Prostate gland (tissue), 2 donors: Measurements from ENCODE around the gene TYK2. TPM values are rescaled to one million over a fixed set of nuclear protein-coding genes. Genes with fewer than 3 reads are reported as not detected.
A peak's percentile ranks its signal among the peaks of the same experiment; 100 is the strongest.
"Not testable (repeated sequence)": the region's sequence is repeated elsewhere in the genome, so short reads cannot be mapped to it uniquely, and the experiment has no call there.

ENCODE experiments used
- DNase-seq: peaks from one replicate; pipeline ENCODE4 v3.0.0-alpha.2; 2019; ENCODE audit warnings: low spot score
- H3K27ac ChIP-seq, 2 donors: fragments of 200-600 bp; sonication (generic); 2 replicates each; pipeline ENCODE4 v1.5.1; 2017 to 2019
- H3K27me3 ChIP-seq: fragments of 200-600 bp; sonication (generic); replicated peaks from 2 replicates; pipeline ENCODE4 v1.5.1; 2019; ENCODE audit not compliant: insufficient read depth
- H3K36me3 ChIP-seq, 2 donors: fragments of 200-600 bp; sonication (generic); 1 replicate in 1 of 2; 2 replicates in 1 of 2; pipeline versions ENCODE4 v1.5.1 to v1.8.1; 2017 to 2019
- H3K4me1 ChIP-seq: fragments of 200-600 bp; sonication (generic); replicated peaks from 2 replicates; pipeline ENCODE4 v1.5.1; 2019
- H3K4me3 ChIP-seq, 2 donors: fragments of 200-600 bp; sonication (generic); 2 replicates each; pipeline ENCODE4 v1.5.1; 2017 to 2019
- H3K9me3 ChIP-seq: fragments of 200-600 bp; sonication (generic); 2 replicates; pipeline ENCODE4 v1.5.1; 2017
- POLR2A ChIP-seq: fragments of 450-650 bp; IDR thresholded peaks from one replicate; pipeline ENCODE4 v1.6.1; 2016; ENCODE audit warnings: antibody characterized with exemption, mild to moderate bottlenecking
- POLR2AphosphoS5 ChIP-seq: sonication (generic); formaldehyde crosslinking; IDR thresholded peaks from one replicate; pipeline ENCODE4 v1.6.1; 2017; ENCODE audit warnings: antibody characterized with exemption
- WGBS: methylation state at CpG from one replicate; pipeline ENCODE4 v1.1.5; 2018; 5-methylcytosine and 5-hydroxymethylcytosine counted together
- intact Hi-C: fragments of 100-400 bp; cut with DNase I; formaldehyde crosslinking; loops from one replicate; pipeline ENCODE4 v1.14.2; 2022
- total RNA-seq, 2 donors: library from RNA; depleted of rRNA; stranded (reverse); fragments of >200 nt; gene quantifications; one replicate each; pipeline ENCODE4 v1.1.0, GENCODE V29; 2016
- TF ChIP-seq, protein P1 (sequence below), 4 experiments: fragments of 200-600 bp in 2 of 4; fragments of 450-650 bp in 2 of 4; sonication (generic) in 2 of 4; IDR thresholded peaks; 1 replicate in 3 of 4; 2 replicates in 1 of 4; pipeline ENCODE4 v1.5.1; 2016 to 2019; ENCODE audit warnings: antibody characterized with exemption in 4 of 4, mild to moderate bottlenecking in 2 of 4, moderate library complexity in 2 of 4

The TYK2 gene
- total RNA-seq, 2 donors from 2014 or later: 90.8 to 161 TPM

DNA sequence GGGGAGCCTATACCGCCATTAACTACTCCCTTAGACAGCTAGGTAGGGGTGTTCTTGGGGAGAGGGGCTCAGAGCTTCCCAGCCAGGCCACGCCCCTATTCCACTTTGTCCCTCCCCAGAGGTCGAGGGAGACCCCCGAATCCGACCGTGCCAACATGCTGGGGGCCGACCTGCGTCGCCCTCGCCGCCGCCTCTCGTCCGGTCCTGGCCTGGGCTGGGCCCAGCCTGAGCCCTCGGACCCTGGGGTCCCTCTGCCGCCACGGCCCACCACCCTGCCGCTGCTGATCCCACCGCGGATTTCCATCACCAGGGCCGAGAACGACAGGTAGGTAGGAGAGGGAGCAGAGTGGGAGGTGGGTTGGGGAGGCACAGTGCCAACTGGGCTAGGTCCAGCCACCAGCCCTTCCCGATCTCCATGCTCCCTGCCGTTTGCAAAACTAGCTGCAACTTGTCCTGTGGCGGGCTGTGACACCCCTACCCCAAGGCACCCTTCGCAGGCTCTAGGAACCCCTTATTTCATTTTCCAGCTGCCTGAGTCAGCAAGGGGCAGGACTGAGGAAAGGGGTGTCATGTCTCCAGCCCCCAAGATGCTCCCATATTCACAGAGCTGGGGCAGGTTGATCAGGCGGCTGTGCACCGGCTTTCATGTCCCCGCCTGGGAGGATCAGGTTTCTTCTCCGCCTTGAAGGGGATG is 37.3 kb upstream of the TYK2 start:
- no peaks in the 10 kb centered on the region for H3K9me3 ChIP-seq
- no peaks in the 10 kb centered on the region for H3K36me3 ChIP-seq
- no peak for DNase-seq
- no peak overlapping the region for H3K4me3 ChIP-seq
- intact Hi-C loops: no loop called here
- no peak overlapping the region for H3K27ac ChIP-seq
- peaks cover 13% of the 10 kb centered on the region for H3K4me1 ChIP-seq
- 3% methylated on average over 29 of the region's 30 CpGs for WGBS
- peaks cover 30% of the 10 kb centered on the region for H3K27me3 ChIP-seq
- no peak for TF ChIP-seq POLR2A
- TF ChIP-seq, protein P1, sequence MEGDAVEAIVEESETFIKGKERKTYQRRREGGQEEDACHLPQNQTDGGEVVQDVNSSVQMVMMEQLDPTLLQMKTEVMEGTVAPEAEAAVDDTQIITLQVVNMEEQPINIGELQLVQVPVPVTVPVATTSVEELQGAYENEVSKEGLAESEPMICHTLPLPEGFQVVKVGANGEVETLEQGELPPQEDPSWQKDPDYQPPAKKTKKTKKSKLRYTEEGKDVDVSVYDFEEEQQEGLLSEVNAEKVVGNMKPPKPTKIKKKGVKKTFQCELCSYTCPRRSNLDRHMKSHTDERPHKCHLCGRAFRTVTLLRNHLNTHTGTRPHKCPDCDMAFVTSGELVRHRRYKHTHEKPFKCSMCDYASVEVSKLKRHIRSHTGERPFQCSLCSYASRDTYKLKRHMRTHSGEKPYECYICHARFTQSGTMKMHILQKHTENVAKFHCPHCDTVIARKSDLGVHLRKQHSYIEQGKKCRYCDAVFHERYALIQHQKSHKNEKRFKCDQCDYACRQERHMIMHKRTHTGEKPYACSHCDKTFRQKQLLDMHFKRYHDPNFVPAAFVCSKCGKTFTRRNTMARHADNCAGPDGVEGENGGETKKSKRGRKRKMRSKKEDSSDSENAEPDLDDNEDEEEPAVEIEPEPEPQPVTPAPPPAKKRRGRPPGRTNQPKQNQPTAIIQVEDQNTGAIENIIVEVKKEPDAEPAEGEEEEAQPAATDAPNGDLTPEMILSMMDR (IDR thresholded peaks at IDR 0.05): no peak
- no peak for TF ChIP-seq POLR2AphosphoS5

DNA sequence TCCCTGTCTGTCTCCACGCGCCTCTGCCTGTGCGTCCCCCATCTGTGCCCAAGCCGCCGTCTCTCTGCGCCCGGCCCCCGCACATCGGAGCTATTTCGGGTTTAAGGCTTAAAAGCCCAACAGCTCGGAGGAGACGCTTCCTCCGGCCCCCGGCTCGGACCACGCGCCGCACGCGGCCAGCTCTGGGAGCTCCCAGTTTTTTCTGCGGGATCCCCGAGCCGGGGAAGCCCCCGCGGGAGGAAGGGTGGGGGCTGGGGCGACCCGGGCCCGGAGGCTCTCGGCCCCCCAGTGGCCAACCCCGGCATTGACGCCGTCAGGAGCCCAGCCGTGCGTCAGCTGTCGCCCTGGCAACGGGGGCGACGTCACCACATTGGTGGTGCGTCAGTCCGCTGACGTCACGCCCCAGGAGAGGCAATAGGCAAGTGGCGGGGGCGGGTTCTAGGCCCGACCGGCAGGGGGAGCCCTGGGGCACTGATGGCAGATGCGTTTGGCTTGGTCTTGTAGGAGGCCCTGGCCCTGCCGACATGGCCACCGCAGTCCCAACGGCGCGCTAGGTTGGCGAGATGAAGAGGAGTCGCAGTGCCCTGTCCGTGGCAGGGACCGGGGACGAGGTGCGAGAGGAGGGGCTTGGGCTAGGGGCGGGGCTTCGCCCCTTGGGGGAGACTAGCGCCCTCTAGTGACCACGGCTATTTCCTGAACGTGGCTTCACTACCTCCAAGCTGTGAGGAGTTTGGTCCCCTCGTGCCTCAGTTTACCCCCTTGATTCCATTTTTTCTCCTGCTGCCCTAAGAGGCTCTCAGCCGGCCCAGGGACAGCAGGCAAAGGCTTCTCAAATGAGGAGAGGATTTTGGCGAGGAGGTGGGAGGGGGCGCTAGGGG is 36.2 kb upstream of the TYK2 start:
- 4% methylated on average over 66 of the region's 67 CpGs for WGBS
- no peaks in the 10 kb centered on the region for H3K9me3 ChIP-seq
- H3K4me1 ChIP-seq: peaks cover 13% of the 10 kb centered on the region
- intact Hi-C loops: no loop called here
- H3K36me3 ChIP-seq: no peaks in the 10 kb centered on the region
- TF ChIP-seq, protein P1 (IDR thresholded peaks at IDR 0.05): peak; percentile 52 to 86 (median 72)
- peak; percentile 50 for TF ChIP-seq POLR2AphosphoS5
- TF ChIP-seq POLR2A: no peak
- H3K27me3 ChIP-seq: peaks cover 30% of the 10 kb centered on the region
- DNase-seq: peak; percentile 42
- H3K27ac ChIP-seq: peak overlapping the region in 1 of 2 donors; percentile 42
- H3K4me3 ChIP-seq: peak overlapping the region; percentile 25 to 33

- Histone ChIP-seq H3K4me1 (peaks cover 13% of the 10 kb centered on the region), H3K4me3 (peak overlapping the region; percentile 25 to 33), H3K36me3 (no peaks in the 10 kb centered on the region), H3K27me3 (peaks cover 26% of the 10 kb centered on the region), H3K9me3 (no peaks in the 10 kb centered on the region), H3K27ac (peak overlapping the region in 1 of 2 donors; percentile 42)
- DNase-seq: no peak
- 4% methylated on average over 9 of the region's 9 CpGs for WGBS
- no peak for TF ChIP-seq POLR2AphosphoS5
- TF ChIP-seq, protein P1 (IDR thresholded peaks at IDR 0.05): no peak
- TF ChIP-seq POLR2A: no peak
- intact Hi-C loops: no loop called here
Observed at GRCh38 chr19:10416083-10416379, 35.7 kb upstream of the TYK2 start.

GRCh38 chr19:10412257-10412977 is 32.0 kb upstream of the TYK2 start:
- intact Hi-C loops: no loop called here
- no peaks in the 10 kb centered on the region for H3K9me3 ChIP-seq
- H3K4me3 ChIP-seq: no peak overlapping the region
- H3K27ac ChIP-seq: no peak overlapping the region
- DNase-seq: no peak
- H3K27me3 ChIP-seq: peaks cover under 1% of the 10 kb centered on the region
- H3K4me1 ChIP-seq: no peaks in the 10 kb centered on the region
- TF ChIP-seq, protein P1 (IDR thresholded peaks at IDR 0.05): no peak
- TF ChIP-seq POLR2AphosphoS5 (no peak), POLR2A (no peak)
- no peaks in the 10 kb centered on the region for H3K36me3 ChIP-seq
- 76% methylated on average over 13 of the region's 13 CpGs for WGBS

DNA sequence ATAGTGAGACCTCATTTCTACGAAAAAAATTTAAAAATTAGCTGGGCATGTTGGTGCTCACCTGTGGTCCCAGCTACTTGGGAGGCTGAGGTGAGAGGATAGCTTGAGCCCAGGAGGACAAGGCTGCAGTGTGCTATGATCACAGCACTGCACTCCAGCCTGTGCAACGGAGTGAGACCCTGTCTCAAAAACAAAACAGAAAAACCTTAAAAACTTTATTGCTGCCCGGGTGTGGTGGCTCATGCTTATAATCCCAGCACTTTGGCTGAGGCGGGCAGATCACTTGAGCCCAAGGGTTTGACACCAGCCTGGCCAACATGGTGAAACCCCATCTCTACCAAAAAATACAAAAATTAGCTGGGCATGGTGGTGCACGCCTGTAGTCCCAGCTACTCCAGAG is 30.9 kb upstream of the TYK2 start:
- H3K9me3 ChIP-seq, H3K4me1 ChIP-seq, H3K36me3 ChIP-seq, H3K4me3 ChIP-seq, DNase-seq, intact Hi-C loops, H3K27me3 ChIP-seq, H3K27ac ChIP-seq: not testable (repeated sequence)
- 74% methylated on average over 5 of the region's 5 CpGs for WGBS
